HEK293 (cell line): Measurements from ENCODE around the gene DPYD.

Experiments used
- CTCF ChIA-PET: fragments of 350-600 bp; formaldehyde crosslinking; extraction: SDS; loops from one replicate; lab custom pipeline; 2021; ENCODE audit warnings: antibody characterized with exemption; lab: Yijun Ruan, JAX
- POLR2A ChIA-PET: fragments of 300-600 bp; formaldehyde crosslinking; extraction: SDS; loops from one replicate; lab custom pipeline; 2020; ENCODE audit warnings: antibody characterized with exemption, inconsistent platforms; lab: Yijun Ruan, JAX
- H3K27ac ChIP-seq: fragments of 200-500 bp; sonication (Bioruptor generic); 2 replicates; pipeline ENCODE4 v1.5.1; 2014; ENCODE audit warnings: low read depth, low read length, control low read depth, inconsistent platforms; ENCODE audit errors: extremely low read depth
- H3K36me3 ChIP-seq, 2 experiments: fragments of 200-500 bp in 1 of 2; sonication (Bioruptor generic) in 1 of 2; 1 replicate in 1 of 2; 2 replicates in 1 of 2; pipeline ENCODE4 v1.5.1; 2014 to 2017; ENCODE audit warnings: inconsistent platforms in 2 of 2, low read length in 2 of 2; ENCODE audit not compliant: control insufficient read depth in 2 of 2, insufficient read depth in 1 of 2
- H3K4me1 ChIP-seq: fragments of 200-500 bp; sonication (Bioruptor generic); 2 replicates; pipeline ENCODE4 v1.5.1; 2014; ENCODE audit warnings: mild to moderate bottlenecking, low read length, inconsistent platforms; ENCODE audit not compliant: control insufficient read depth, insufficient read depth
- H3K4me3 ChIP-seq: 2 replicates; pipeline ENCODE4 v1.5.1; 2011; ENCODE audit warnings: low read depth, mild to moderate bottlenecking, control low read depth, low read length, moderate library complexity
- H3K9me3 ChIP-seq: fragments of 200-500 bp; sonication (Bioruptor generic); 2 replicates; pipeline ENCODE4 v1.5.1; 2014; ENCODE audit warnings: low read depth, low read length, inconsistent platforms; ENCODE audit not compliant: control insufficient read depth, insufficient read depth
- KLF8 ChIP-seq: fragments of 450-650 bp; formaldehyde crosslinking; IDR thresholded peaks from 2 replicates; pipeline ENCODE4 v1.5.1; 2016; ENCODE audit warnings: missing biosample characterization, missing genetic modification characterization
- YY1 ChIP-seq: fragments of 450-650 bp; formaldehyde crosslinking; IDR thresholded peaks from 2 replicates; pipeline ENCODE4 v1.5.1; 2018; ENCODE audit warnings: missing biosample characterization, missing genetic modification characterization
- ZBTB20 ChIP-seq: fragments of 450-650 bp; formaldehyde crosslinking; IDR thresholded peaks from 2 replicates; pipeline ENCODE4 v1.5.1; 2016; ENCODE audit warnings: missing biosample characterization, missing genetic modification characterization
- ZFP41 ChIP-seq: fragments of 450-650 bp; formaldehyde crosslinking; IDR thresholded peaks from 2 replicates; pipeline ENCODE4 v1.5.1; 2016; ENCODE audit warnings: missing biosample characterization, missing genetic modification characterization, borderline replicate concordance
- ZNF175 ChIP-seq: fragments of 450-650 bp; formaldehyde crosslinking; IDR thresholded peaks from 2 replicates; pipeline ENCODE4 v1.5.1; 2016; ENCODE audit warnings: missing biosample characterization, missing genetic modification characterization
- ZNF19 ChIP-seq: fragments of 450-650 bp; formaldehyde crosslinking; IDR thresholded peaks from 2 replicates; pipeline ENCODE4; 2016; ENCODE audit warnings: missing biosample characterization, missing genetic modification characterization, low read depth
- ZNF214 ChIP-seq: fragments of 450-650 bp; formaldehyde crosslinking; IDR thresholded peaks from 2 replicates; pipeline ENCODE4 v1.5.1; 2017; ENCODE audit warnings: missing biosample characterization, mild to moderate bottlenecking, missing genetic modification characterization, borderline replicate concordance
- ZNF223 ChIP-seq: fragments of 450-650 bp; formaldehyde crosslinking; IDR thresholded peaks from 2 replicates; pipeline ENCODE4 v1.5.1; 2016; ENCODE audit warnings: missing biosample characterization, missing genetic modification characterization
- ZNF239 ChIP-seq: fragments of 450-650 bp; formaldehyde crosslinking; IDR thresholded peaks from 2 replicates; pipeline ENCODE4 v1.5.1; 2016; ENCODE audit warnings: missing biosample characterization, missing genetic modification characterization
- ZNF366 ChIP-seq: fragments of 450-650 bp; formaldehyde crosslinking; conservative IDR thresholded peaks from 2 replicates; pipeline ENCODE4 v1.5.1; 2016; ENCODE audit warnings: missing biosample characterization, missing genetic modification characterization
- ZNF37A ChIP-seq: fragments of 450-650 bp; IDR thresholded peaks from 2 replicates; pipeline ENCODE4 v1.5.1; 2018; ENCODE audit warnings: missing biosample characterization, missing genetic modification characterization
- ZNF394 ChIP-seq: fragments of 450-650 bp; formaldehyde crosslinking; IDR thresholded peaks from 2 replicates; pipeline ENCODE4 v1.5.1; 2016; ENCODE audit warnings: missing biosample characterization, missing genetic modification characterization, mild to moderate bottlenecking, moderate library complexity, borderline replicate concordance
- ZNF404 ChIP-seq: fragments of 450-650 bp; formaldehyde crosslinking; IDR thresholded peaks from 2 replicates; pipeline ENCODE4 v1.5.1; 2017; ENCODE audit warnings: missing biosample characterization, missing genetic modification characterization
- ZNF449 ChIP-seq: fragments of 450-650 bp; formaldehyde crosslinking; IDR thresholded peaks from 2 replicates; pipeline ENCODE4 v1.5.1; 2017; ENCODE audit warnings: missing biosample characterization, mild to moderate bottlenecking, missing genetic modification characterization, moderate library complexity
- ZNF501 ChIP-seq: fragments of 450-650 bp; formaldehyde crosslinking; IDR thresholded peaks from 2 replicates; pipeline ENCODE4 v1.5.1; 2016; ENCODE audit warnings: missing biosample characterization, missing genetic modification characterization
- ZNF623 ChIP-seq: fragments of 450-650 bp; formaldehyde crosslinking; IDR thresholded peaks from 2 replicates; pipeline ENCODE4 v1.5.1; 2016; ENCODE audit warnings: missing biosample characterization, missing genetic modification characterization
- ZNF692 ChIP-seq: fragments of 450-650 bp; formaldehyde crosslinking; IDR thresholded peaks from 2 replicates; pipeline ENCODE4 v1.5.1; 2016; ENCODE audit warnings: missing biosample characterization, missing genetic modification characterization
- ZSCAN23 ChIP-seq: fragments of 450-650 bp; formaldehyde crosslinking; IDR thresholded peaks from 2 replicates; pipeline ENCODE4 v1.5.1; 2016; ENCODE audit warnings: missing biosample characterization, missing genetic modification characterization
- ZSCAN30 ChIP-seq: fragments of 450-650 bp; IDR thresholded peaks from 2 replicates; pipeline ENCODE4 v1.5.1; 2018; ENCODE audit warnings: missing biosample characterization, mild to moderate bottlenecking, missing genetic modification characterization, moderate library complexity
- TF ChIP-seq, protein P1 (sequence below): fragments of 450-650 bp; formaldehyde crosslinking; IDR thresholded peaks from 2 replicates; pipeline ENCODE4 v1.5.1; 2016; ENCODE audit warnings: missing biosample characterization, missing genetic modification characterization
- TF ChIP-seq, protein P2 (sequence below): fragments of 450-650 bp; formaldehyde crosslinking; IDR thresholded peaks from 2 replicates; pipeline ENCODE4 v1.5.1; 2017; ENCODE audit warnings: missing biosample characterization, missing genetic modification characterization

DPYD gene

GRCh38 chr1:97877307-97877706 is 43.5 kb downstream of the DPYD start:
- H3K4me1 ChIP-seq, result no peaks in the 10 kb centered on the region
- no peak overlapping the region for H3K27ac ChIP-seq
- POLR2A ChIA-PET, result no interaction called here
- H3K9me3 ChIP-seq, result no peaks in the 10 kb centered on the region
- TF ChIP-seq ZNF37A, result no peak
- TF ChIP-seq ZNF175 (tag by site-specific recombination), result no peak
- no peak for TF ChIP-seq ZSCAN23 (tag by site-specific recombination)
- CTCF ChIA-PET, result interaction anchor here (0.6 kb wide), 1 partner anchor 436 kb away, joined by 3 read pairs; no protein-coding TSS in a partner anchor
- H3K4me3 ChIP-seq, result no peak overlapping the region
- H3K36me3 ChIP-seq, result no peaks in the 10 kb centered on the region

GRCh38 chr1:97875996-97876395 is 44.8 kb downstream of the DPYD start:
- H3K4me3 ChIP-seq, result no peak overlapping the region
- H3K36me3 ChIP-seq, result no peaks in the 10 kb centered on the region
- TF ChIP-seq KLF8, result no peak
- TF ChIP-seq ZNF623, result no peak
- TF ChIP-seq ZNF404 (tag by site-specific recombination), result no peak
- TF ChIP-seq ZFP41, result no peak
- no peak for TF ChIP-seq YY1 (tag by site-specific recombination)
- no peak for TF ChIP-seq ZNF19 (tag by site-specific recombination)
- no peak for TF ChIP-seq ZSCAN30 (tag by site-specific recombination)
- no peak for TF ChIP-seq ZNF449 (tag by site-specific recombination)
- no peak for TF ChIP-seq ZNF692 (tag by site-specific recombination)
- TF ChIP-seq ZNF394 (tag by site-specific recombination), result no peak
- H3K4me1 ChIP-seq, result no peaks in the 10 kb centered on the region
- no peak overlapping the region for H3K27ac ChIP-seq
- POLR2A ChIA-PET, result no interaction called here
- no peaks in the 10 kb centered on the region for H3K9me3 ChIP-seq
- CTCF ChIA-PET, result interaction anchor here (0.5 kb wide), 1 partner anchor 18 kb away, joined by 3 read pairs; no protein-coding TSS in a partner anchor

- POLR2A ChIA-PET, result no interaction called here
- no peak for TF ChIP-seq ZNF223
- no peak for TF ChIP-seq ZBTB20 (tag by site-specific recombination)
- TF ChIP-seq ZNF214 (tag by site-specific recombination), result no peak
- TF ChIP-seq ZNF449 (tag by site-specific recombination), result no peak
- TF ChIP-seq ZNF501 (tag by site-specific recombination), result no peak
- no peak for TF ChIP-seq ZNF366 (tag by site-specific recombination)
- no peak for TF ChIP-seq ZNF239
- TF ChIP-seq, protein P1, sequence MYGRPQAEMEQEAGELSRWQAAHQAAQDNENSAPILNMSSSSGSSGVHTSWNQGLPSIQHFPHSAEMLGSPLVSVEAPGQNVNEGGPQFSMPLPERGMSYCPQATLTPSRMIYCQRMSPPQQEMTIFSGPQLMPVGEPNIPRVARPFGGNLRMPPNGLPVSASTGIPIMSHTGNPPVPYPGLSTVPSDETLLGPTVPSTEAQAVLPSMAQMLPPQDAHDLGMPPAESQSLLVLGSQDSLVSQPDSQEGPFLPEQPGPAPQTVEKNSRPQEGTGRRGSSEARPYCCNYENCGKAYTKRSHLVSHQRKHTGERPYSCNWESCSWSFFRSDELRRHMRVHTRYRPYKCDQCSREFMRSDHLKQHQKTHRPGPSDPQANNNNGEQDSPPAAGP (tag by site-specific recombination), result no peak
- TF ChIP-seq, protein P2, sequence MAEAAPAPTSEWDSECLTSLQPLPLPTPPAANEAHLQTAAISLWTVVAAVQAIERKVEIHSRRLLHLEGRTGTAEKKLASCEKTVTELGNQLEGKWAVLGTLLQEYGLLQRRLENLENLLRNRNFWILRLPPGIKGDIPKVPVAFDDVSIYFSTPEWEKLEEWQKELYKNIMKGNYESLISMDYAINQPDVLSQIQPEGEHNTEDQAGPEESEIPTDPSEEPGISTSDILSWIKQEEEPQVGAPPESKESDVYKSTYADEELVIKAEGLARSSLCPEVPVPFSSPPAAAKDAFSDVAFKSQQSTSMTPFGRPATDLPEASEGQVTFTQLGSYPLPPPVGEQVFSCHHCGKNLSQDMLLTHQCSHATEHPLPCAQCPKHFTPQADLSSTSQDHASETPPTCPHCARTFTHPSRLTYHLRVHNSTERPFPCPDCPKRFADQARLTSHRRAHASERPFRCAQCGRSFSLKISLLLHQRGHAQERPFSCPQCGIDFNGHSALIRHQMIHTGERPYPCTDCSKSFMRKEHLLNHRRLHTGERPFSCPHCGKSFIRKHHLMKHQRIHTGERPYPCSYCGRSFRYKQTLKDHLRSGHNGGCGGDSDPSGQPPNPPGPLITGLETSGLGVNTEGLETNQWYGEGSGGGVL (tag by site-specific recombination), result no peak
- no peak for TF ChIP-seq YY1 (tag by site-specific recombination)
Observed at GRCh38 chr1:97870589-97870988, 50.2 kb downstream of the DPYD start.

More at GRCh38 chr1:97870589-97870988, 50.2 kb downstream of the DPYD start:
- no peaks in the 10 kb centered on the region for H3K36me3 ChIP-seq
- H3K4me1 ChIP-seq, result no peaks in the 10 kb centered on the region
- no peak overlapping the region for H3K4me3 ChIP-seq
- CTCF ChIA-PET, result interaction anchor here (0.5 to 0.6 kb wide), 2 partner anchors 106 to 1171 kb away, joined by 3 read pairs; no protein-coding TSS in a partner anchor
- no peaks in the 10 kb centered on the region for H3K9me3 ChIP-seq
- no peak overlapping the region for H3K27ac ChIP-seq
